Ecto neural progenitor cell (in vitro differentiated cells): ENCODE measurements around the gene AANAT.

Experiments
- DNase-seq: peaks from one replicate; pipeline ENCODE4 v3.0.0-alpha.2; 2018; ENCODE audit warnings: low spot score

Gene AANAT

DNA sequence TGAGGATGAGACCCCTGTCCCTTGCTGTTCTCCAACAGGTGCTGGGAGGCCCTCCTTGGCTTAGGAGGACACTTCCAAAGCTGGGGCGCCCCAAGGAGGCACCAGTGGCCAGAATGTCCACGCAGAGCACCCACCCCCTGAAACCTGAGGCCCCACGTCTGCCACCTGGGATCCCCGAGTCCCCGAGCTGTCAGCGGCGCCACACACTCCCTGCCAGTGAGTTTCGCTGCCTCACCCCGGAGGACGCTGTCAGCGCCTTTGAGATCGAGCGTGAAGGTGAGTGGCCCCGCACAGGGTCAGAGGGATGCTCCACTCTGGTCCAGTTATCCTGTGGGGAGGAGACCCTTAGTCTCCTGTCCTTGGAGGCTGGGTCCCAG, 1.2 kb downstream of the AANAT start:
- peak; percentile 48 for DNase-seq

DNA sequence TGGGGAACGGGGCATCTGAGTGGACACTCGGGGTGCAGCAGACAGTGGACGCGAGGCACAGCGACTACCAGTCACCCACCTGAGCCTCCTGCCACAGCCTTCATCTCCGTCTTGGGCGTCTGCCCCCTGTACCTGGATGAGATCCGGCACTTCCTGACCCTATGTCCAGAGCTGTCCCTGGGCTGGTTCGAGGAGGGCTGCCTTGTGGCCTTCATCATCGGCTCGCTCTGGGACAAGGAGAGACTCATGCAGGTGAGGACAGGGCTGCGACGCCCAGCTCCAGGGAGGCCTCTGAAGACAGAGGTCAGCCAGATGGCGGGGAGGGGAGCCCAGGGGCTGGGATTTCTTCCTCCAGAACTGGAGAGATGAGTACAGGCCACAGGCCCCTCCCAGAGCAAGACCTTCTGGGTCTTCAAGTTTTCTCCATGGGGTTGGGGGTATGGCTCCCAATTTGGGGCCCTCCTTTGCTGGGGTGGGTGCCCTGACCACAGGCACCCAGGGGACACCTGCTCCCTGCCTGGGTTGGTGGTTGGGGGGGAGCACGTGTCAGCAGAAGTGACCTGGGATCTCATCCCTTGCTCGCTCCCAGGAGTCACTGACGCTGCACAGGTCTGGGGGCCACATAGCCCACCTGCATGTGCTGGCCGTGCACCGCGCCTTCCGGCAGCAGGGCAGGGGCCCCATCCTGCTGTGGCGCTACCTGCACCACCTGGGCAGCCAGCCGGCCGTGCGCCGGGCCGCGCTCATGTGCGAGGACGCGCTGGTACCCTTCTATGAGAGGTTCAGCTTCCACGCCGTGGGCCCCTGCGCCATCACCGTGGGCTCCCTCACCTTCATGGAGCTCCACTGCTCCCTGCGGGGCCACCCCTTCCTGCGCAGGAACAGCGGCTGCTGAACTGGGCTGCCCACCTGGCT, 1.9 kb downstream of the AANAT start:
- DNase-seq: peak; percentile 50

DNA sequence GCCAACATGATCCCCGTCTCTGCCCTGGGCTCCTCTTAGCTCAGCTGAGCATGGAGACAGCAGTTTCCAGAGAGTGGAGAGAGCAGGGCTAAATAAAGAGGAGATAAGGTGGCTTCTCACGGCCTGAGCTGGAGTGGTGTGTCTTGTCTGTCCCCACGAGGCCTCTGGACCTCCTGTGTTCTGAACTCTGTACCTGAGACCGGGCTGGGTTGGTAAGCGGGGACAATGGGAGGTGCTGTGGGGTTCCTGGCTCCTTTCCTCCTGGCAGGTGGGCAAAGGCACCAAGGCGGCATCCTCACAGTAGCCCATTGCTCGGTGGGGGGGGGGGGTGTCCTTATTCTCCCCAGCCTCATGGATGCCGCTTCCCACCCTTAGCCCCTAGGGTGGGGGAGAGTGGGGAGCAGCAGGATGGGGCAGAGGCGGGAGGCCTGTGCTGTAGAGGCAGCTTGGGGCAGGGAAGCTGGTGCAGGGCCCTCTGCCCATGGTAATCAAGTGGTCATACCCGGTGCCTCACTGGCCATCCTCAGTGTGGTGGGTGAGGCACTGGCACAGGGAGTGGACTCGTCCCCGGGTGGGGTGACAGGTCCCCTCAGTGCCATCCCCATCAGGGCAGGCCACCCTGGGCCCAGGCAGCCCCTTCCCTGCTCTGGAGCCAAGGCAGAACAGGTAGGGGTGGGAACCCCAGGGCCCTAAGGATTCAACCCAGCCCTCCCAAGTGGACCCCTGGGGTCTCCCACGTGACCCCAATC, 2.8 kb downstream of the AANAT start:
- DNase-seq: no peak

DNA sequence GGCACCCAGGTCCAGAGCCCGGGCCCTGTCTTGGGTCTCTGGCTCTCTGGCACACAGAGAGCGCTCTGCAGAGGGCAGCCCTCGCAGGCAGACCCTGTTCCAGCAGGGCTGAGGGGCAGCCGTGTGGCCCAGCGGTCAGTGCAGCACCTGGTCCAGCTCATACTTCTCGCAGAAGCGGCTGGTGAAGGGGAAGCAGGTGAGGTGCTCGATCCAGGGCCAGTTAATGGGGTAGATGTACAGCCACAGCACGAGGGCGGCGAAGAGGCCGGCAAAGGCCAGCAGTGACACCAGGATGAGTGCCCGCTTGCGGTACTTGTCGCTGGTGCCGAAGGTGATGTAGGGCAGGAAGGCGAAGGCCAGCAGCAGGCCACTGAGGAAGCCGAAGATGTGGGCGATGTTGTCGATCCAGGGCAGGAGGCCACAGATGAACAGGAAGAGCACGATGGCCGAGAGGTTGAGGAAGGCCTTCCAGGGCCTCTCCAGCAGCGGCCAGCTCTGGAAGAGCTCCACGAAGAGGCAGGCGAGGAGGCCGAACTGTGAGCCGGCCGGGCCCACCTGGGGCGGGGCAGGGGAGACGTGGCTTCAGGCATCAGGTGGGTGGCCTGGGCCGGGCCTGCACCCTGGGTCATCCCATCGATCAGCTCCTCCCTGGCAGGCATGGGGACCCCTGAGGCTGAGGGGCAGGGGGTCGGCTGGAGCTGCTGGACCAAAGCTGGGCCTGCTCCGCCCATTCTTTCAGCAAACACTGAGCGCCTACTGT, 4.3 kb downstream of the AANAT start:
- no peak for DNase-seq

DNA sequence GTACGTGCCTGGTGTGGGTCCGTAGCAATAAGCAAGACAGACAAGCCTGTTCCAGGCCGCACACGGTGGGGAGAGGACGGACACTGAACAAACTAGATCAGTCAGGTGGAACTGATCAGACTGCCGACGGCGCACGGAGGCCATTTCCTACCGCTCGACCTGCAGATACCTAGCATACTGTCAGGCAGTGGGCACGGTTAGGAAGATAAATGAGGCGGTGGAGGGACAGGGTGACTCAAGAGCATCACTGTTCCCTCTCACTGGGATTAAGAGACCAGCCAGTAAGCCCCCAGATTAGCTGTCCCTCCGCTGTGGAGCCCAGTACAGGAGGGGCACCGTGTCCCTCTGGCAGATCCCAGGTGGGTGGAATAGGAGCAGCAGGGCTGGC, 4.8 kb downstream of the AANAT start:
- no peak for DNase-seq

DNA sequence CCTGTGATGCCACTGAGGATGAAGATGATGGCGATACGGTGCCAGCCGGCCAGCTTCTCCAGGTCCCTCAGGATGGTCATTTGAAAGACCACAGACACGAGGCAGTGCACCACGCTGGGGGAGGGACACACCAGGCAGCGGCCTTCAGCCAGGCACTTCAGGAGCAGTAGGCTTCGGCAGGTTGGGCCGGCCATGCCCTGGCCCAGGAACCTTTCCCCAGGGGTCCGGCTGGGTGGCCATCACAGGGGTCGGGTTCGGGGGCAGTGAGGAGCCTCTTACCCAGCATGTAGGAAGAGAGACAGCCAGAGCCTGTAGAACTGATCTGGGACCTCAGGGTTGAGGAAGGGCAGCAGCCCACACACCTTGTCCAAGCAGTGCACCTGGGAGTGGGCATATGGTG, 5.3 kb downstream of the AANAT start:
- no peak for DNase-seq

DNA sequence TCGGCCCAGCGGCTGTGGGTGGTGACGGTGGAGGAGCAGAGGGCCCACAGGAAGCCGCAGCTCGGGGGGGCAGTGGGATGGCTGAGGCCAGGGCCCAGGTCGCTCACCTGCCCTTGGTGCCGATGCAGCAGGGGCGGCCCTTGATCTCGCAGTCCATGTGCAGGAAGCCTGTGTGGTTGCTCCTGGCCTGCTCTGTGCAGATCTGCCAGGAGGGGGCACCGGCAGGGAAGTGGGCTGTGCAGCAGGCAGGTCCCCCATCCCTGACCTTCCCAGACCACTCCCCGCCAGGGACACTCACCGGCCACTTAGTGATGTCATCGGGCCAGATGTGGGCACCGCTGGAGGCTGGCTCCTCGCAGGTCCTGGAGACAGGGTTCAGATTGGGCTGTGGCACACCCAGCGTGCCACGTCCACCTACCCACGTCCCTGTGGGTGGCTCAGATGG, 6.2 kb downstream of the AANAT start:
- peak; percentile 81 for DNase-seq

DNA sequence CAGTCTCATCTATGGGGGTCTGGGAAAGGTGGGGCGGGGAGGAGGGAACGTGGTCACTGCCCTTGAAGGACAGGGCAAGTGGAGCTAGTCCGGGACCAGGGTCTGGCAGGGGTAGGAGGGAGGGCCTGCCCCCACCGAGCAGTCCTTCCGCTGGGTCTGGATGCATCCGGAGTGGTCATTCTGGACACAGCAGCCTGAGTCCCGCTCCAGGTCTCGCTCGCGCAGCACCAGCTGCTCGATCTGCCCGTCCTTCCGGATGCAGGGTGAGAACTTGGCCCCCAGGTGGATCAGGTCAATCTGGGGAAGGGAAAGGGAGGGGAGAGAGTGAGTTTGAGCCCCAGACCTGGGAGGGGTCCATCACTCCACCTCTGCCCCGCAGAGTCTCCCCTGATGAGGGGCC, 6.8 kb downstream of the AANAT start:
- DNase-seq: no peak

DNA sequence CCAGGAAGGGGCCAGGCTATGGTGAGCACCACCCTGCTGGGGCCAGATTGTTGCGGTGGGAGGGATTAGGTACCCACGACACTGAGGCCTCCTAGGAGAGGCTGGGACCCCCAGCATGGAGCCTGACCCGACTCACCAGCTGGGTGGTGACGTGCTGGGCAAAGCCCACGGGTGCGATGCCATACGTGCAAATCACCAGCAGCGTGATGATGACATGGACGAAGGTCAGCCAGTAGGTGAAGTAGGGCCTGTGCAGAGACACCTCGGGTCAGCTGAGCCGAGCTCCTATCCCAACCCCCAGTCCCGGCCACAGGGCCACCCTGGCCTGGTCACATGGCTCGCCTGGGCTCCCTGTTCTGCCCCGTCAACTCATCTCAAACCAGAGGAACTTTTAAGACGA, 7.5 kb downstream of the AANAT start:
- no peak for DNase-seq

DNA sequence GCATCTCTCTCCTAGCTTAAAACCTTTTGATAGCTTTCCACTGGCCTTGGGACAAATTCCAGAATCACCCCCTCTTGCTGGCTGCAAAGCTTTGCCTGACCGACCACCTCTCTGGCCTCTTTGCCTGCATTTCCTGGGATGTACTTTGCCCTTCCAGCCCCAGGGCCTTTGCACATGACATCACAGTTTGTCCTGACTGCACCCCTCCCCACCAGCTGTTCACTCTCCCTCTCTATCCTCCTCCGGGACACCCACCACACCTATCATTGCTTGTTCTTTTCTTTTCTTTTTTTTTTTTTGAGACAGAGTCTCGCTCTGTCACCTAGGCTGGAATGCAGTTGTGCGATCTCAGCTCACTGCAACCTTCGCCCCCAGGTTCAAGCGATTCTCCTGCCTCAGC, 7.9 kb downstream of the AANAT start:
- no peak for DNase-seq

DNA sequence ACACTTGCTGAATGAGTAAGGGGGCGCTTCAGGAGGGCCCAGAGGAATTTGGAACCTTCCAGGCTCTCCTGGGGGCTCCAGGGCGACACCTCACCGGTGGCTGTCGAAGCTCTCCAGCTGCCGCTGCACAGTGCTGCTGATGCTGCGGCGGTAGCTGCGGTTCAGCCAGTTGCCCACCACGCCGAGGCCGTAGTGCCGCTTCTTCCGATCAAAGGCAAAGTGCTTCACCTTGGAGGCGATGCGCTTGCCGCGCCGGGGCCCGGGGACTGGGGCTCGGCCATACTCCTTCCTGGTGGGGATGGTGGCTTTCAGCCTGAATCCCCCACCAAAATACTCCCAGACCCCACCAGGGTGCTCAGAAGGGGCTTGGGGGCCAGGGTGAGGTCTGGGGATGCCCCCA, 9.3 kb downstream of the AANAT start:
- DNase-seq: no peak

DNA sequence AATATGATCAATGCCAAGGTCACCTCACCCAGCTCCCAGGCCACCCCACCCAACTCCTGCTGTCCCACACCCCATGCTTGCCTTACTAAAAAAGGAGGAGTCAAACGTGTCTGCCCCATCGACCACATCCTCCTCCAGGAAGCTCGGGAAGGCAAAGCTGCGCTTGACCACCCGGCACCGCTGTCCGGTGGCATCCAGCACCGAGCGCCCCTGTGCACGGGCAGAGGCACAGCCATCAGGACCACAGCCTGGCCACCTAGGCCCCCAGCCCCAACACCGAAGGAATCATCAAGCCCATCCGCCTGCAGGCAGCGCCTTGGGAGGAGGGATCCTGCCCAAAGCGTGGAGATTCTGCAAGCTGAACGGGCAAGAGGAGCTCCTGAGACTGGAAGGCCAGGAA, 10.2 kb downstream of the AANAT start:
- DNase-seq: no peak

DNA sequence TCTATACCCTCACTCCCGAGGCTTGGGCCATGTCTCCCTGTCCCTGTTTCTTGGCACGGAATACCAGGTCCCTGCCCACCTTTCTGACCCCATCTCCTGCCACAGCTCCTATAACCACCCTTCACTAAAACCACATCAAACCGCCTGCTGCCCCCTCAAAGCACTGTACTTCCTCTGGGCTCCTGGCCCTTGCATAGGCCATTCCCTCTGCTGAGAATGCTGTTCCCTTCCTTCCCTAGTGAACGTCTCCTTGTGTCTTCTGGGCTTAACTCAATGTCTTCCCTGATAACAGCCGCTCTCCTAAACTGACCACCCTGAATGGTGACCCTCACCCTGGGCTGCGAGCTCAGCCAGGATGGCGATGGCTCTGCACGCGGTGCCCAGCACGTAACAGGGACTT, 10.7 kb downstream of the AANAT start:
- DNase-seq: no peak

DNA sequence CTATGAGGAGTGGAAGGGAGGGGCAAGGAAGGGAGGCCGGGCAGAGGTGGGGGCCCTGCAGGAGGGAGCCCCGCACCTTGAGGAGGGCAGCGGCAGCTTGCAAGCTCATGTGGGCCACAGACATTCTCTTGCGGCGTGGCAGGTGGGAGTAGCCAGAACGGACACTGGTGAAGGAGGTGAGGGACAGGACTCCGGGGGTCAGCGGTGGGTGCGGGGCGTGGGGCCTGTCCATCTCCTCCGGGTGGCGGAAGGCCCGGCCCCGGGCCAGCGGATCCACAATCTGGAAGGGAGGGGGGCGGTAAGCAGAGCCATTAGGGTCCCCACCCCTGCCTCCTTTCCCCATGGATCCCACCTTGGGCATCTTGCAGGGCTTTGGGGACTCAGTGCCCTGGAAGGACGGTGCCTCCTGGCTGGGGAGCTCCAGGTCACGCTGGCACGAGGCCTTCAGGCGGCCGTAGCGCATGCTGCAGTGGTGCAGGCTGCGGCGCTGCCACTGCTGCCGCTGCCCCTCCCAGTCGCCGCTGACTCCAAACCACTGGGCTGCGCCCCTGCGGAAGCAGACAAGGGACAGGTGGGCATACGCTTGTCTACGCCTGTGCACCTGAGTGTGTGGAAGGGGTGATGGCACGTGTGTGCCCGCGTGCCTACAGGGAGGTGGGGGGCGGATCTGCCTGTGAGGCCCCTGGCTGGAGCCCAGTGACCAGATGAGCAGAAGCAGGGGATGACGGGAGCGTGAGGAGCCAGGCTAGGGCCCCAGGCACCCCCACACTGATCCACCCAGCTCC, 11.5 kb downstream of the AANAT start:
- no peak for DNase-seq

DNA sequence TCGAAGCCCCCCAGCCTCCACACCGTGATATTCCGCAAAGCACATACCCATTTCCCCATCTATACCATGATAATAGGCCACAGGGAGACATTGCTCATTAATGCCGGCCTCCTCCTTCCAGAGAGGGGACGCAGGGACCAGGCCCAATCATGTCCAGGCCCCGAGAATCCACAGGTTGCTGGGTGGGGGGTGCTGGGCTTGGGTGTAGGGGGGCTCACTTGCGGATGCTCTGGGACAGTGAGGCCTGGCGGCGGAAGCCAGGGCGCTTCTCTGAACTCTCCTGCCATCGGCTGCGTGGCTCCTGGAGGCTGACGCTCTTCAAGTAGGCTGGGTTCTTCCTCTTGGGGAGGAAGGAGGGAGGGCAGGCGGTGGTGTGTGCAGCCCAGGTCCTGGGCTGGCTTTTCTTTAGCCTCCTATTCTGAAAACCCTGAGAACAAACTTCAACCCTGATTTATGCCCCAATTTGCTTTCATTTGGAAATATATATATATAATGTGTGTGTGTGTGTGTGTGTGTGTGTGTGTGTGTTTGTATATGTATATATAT, 12.2 kb downstream of the AANAT start:
- DNase-seq: no peak

DNA sequence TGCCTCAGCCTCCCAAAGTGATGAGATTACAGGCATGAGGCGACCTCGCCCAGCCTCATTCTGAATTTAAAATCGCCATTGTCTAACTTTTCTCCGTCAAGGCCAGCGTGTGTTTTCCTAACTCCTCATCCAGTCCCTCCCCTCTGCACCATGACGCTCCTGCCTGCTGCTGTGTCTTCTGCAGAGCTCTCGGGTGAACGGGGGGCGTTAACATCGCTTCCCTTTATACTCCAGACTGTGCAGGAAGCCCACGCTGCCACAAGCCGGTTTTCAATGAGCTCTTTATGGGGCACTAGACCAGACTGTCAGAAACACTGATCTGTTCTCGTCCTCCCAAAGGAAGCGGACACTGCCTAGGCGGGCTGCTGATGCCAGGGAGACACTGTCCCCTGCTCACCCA, 13.2 kb downstream of the AANAT start:
- no peak for DNase-seq

DNA sequence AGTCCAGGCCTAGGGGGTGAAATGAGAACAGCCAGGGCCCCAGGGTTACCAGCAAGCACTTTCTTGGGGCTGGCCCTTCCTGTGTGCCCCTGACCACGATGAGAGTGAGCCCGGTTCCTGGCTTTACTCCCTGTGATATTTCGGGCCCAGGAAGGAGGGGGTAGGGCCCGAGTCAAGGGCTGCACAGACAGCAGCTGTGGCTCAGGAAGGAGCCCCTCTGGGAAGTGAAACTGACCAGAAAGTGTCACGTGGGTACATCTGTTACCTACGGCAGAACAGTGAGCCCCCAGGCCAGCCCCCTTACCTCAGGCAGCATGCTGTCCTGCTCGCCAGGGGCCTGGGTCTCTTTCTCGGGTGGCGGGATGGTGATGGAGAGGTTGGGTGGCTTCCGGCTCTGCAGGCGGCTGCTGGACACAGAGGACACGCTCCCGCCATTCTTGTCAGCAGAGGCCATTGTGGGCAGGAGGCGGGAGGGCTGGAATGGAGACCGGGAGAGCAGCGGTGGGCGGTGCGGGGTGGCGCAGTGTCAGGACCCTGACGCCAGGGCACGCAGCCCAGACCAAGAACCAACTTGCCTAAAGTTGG, 13.8 kb downstream of the AANAT start:
- DNase-seq: no peak

DNA sequence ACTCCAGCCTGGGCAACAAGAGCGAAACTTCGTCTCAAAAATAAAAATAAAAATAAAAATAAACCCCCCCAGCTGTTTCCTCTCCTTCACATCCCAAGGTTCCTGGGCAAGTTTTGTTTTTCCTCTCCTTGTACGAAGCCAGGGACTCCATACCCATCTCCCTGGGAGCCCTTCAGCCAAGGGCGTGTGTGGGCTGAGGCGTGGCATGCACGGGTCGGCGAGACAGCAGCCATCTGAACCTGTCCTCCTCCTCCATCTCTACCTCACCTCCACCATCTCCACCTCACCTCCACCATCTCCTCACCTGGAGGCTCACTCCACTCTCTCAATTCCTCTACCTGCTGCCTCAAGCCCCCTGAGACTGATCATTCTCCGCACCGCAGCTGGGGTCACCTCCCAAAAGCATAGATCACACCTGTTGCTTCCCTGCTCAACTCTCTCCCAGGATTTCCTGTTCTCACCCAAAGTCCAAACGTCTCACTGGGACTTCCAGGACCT, 16.9 kb downstream of the AANAT start:
- no peak for DNase-seq

DNA sequence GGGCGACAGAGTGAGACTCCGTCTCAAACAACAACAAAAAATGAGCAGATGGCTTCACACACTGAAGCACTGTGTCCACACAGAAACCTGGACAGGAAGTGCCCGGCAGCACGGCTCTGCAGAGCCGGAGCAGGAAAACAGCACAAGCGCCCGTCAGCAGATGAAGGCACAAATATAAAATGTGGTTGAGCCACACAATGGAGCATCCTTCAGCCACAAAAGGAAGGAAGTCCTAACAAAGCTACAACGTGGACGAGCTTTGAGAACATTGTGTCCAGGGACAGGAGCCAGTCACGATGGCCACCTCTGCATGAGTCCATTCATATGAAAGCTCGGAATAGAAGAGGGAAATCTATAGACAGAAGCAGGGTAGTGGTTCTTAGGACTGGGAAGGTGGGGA, 18.2 kb downstream of the AANAT start:
- DNase-seq: no peak

DNA sequence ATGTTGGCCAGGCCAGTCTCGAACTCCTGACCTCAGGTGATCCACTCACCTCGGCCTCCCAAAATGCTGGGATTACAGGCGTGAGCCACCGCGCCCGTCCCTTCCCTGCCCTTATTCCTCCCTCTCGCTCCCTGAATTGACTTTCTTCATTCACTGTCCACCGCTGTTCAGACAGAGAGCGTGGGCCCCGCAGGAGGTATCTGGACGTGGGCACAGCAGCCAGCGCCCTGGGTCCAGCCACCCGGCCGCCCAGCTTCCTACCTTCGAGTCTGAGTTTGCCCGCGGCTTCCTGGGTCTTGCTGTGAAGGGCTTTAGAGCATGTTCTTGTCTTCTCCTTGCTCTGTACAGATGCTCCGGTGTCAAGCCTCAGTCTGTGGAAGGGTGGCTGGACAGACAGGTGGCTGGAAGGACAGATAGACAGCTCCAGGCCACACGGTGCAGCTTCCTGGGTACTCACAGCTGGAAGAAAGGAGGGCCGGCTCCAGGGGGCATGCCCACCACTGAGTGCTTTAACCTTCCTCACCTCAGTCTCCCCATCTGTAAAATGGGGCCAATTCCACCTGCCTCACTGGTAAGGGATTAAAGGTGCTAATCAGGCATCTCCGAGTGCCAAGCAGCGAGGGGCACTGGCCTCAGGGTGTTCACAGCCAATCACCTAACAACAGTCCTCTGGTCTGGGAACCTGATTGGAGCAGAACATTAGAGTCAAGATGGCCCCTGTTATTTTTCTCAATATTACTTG, 20.2 kb downstream of the AANAT start:
- DNase-seq: no peak
